Measurements from ENCODE around the gene XPOT. TPM values are rescaled to one million over a fixed set of nuclear protein-coding genes. Genes with fewer than 3 reads are reported as not detected.
A peak's percentile ranks its signal among the peaks of the same experiment; 100 is the strongest.

XPOT gene
- total RNA-seq, 2 experiments from 2014 or later = 163 to 180 TPM

DNA sequence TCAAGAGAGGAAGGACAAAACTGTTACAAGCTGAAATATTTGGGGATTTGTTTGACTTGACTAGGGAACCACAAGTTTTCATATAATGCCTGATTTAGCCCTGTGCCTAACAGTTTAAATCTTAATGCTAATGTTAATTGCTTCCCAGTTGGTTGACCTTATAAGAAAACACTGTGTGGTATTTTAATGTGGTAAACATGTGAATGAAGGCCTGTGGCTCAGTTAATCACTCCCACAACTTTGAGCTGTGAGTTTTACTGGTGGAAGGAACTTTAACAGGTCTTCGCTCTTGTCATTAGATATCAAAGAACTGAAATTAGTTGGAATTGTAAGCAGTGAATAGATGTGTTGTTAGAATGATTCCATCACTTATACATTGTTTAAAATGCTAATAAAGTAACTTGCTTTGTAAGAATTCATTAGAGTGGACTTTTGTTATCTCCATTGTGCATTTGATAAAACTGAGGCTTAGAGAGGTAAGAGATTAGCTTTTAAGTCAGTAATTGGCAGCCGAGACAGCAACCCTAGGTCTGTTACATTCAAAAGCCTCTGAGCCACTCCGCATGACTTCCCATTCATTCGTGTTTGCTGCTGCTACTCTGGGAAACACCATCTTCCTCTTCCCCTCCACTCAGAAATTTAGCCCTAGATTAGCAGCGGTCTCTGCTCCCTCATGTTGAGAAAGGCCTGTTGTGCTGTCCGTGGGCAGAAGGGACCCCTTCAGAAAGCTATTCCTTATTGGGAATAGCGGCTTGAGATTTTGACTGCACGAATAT is 46.7 kb downstream of the XPOT start:
- TF ChIP-seq, protein P1, sequence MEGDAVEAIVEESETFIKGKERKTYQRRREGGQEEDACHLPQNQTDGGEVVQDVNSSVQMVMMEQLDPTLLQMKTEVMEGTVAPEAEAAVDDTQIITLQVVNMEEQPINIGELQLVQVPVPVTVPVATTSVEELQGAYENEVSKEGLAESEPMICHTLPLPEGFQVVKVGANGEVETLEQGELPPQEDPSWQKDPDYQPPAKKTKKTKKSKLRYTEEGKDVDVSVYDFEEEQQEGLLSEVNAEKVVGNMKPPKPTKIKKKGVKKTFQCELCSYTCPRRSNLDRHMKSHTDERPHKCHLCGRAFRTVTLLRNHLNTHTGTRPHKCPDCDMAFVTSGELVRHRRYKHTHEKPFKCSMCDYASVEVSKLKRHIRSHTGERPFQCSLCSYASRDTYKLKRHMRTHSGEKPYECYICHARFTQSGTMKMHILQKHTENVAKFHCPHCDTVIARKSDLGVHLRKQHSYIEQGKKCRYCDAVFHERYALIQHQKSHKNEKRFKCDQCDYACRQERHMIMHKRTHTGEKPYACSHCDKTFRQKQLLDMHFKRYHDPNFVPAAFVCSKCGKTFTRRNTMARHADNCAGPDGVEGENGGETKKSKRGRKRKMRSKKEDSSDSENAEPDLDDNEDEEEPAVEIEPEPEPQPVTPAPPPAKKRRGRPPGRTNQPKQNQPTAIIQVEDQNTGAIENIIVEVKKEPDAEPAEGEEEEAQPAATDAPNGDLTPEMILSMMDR (IDR thresholded peaks at IDR 0.05) = no peak
- CTCF ChIA-PET = no interaction called here
- Mint-ChIP-seq H3K4me1 (ENCODE audit: low read depth) (peaks cover 32% of the 10 kb centered on the region), H3K36me3 (ENCODE audit: low read depth) (peaks cover 36% of the 10 kb centered on the region), H3K9me3 (no peaks in the 10 kb centered on the region), H3K27ac (peak overlapping the region; percentile 89), H3K4me3 (peak overlapping the region; percentile 93), H3K27me3 (no peaks in the 10 kb centered on the region)
- no peak for ATAC-seq
- intact Hi-C loops (cut with micrococcal nuclease) = no loop called here
- POLR2A ChIA-PET = interaction anchor here (1.1 to 1.2 kb wide), 3 partner anchors 23 to 46 kb away, joined by 3 to 4 read pairs (median 3); partner anchors contain the start of gene XPOT
- DNase-seq = no peak

DNA sequence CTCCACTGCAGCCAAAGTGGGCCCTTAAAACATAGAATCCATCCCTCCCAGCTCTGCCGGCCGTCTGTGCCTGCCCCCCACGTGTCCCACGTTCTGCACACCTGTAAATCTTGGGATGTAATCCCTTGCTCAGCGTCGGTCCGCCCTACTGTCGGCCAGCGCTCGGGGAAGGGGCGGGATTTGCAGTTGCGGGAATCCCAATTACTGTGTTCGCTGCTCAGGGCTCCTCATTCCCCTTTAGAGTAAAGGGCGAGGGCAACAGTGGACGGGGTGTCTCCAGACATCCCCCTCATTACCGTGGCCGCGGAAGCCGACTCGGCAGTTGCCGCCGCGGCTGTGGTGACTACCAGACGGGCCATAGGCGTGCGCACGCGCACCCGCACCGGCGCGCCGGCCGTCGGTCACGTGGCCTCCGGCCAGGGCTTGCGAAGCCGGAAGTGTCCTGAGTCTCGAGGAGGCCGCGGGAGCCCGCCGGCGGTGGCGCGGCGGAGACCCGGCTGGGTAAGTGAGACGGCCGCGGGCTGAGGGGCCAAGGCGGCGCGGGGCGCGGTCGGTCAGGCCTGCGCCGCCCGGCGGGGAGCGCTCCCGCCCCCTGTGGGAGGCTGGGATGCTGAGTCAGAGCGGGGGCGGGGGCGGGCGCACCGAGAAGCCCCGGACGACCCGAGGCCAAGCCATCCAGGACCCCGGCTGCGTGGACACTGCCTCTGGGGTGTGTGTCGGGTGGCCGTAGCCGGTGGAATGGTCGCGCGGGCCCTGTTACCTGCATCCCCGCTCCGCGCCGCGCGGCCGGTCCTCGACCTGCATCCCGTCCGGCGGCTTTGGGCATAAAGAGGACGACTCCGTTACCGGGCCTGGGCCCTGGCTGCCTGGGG is 47.7 kb downstream of the XPOT start, which contains the start of gene TBK1:
Gene TBK1, plus strand, starts transcription at position 434 of the 872 bp plus-strand sequence. CDS start 3,751 bp downstream, outside the sequence.
- peak; percentile 67 for DNase-seq
- Mint-ChIP-seq H3K9me3 (no peaks in the 10 kb centered on the region), H3K4me1 (ENCODE audit: low read depth) (peaks cover 37% of the 10 kb centered on the region), H3K4me3 (peak within 1 kb of the TSS; percentile 93), H3K27me3 (no peaks in the 10 kb centered on the region), H3K36me3 (ENCODE audit: low read depth) (peaks cover 30% of the 10 kb centered on the region), H3K27ac (peak within 1 kb of the TSS; percentile 93)
- TF ChIP-seq, protein P1 (IDR thresholded peaks at IDR 0.05) = no peak
- peak; percentile 75 for ATAC-seq
- ChIA-PET POLR2A (interaction anchor here (1.1 kb wide), 1 partner anchor 39 kb away, joined by 3 read pairs; no protein-coding TSS in a partner anchor), CTCF (no interaction called here)
- intact Hi-C loops (cut with micrococcal nuclease) = no loop called here

DNA sequence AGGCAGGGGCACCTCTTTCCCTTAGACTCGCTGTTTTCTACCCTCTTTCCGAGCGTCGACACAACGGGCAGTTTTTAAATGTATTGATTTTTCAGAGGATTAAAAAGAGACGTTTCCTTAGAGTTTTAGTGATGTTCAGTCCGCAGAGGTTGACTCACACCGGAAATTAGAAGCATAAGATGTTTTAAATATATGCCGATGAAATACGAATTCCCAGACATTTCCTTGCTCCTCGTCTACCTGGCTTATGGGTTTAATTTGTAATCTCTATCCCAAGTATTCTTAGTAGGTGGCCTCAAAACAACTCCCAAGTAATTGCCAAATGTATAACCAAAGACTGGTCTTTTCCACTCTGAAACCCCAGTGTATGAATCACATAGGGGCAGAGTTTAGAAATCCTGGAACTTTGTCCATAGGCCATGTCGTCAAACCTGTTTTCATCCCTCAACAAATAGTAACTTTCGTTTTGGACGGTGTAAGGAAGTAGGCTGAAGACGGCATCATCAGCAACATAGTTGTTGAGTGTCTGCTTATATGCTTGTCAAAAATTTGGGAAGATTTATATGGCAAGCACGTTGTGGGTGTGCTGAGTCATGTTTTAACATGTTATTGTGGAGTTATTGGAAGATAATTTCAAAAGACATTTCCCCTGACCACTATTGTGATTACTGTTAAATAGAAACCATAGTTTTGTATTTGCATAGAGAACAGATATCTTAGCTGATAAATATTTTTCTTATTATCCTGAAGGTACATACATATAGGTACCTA is 48.6 kb downstream of the XPOT start:
- Mint-ChIP-seq H3K27ac (peak overlapping the region; percentile 93), H3K36me3 (ENCODE audit: low read depth) (peaks cover 33% of the 10 kb centered on the region), H3K4me3 (peak overlapping the region; percentile 93), H3K4me1 (ENCODE audit: low read depth) (peaks cover 45% of the 10 kb centered on the region), H3K27me3 (no peaks in the 10 kb centered on the region), H3K9me3 (no peaks in the 10 kb centered on the region)
- no peak for DNase-seq
- POLR2A ChIA-PET = interaction anchor here (0.8 kb wide), 1 partner anchor 156 kb away, joined by 3 read pairs; no protein-coding TSS in a partner anchor
- ATAC-seq = no peak
- CTCF ChIA-PET = no interaction called here
- TF ChIP-seq, protein P1 (IDR thresholded peaks at IDR 0.05) = no peak
- intact Hi-C loops (cut with micrococcal nuclease) = no loop called here

DNA sequence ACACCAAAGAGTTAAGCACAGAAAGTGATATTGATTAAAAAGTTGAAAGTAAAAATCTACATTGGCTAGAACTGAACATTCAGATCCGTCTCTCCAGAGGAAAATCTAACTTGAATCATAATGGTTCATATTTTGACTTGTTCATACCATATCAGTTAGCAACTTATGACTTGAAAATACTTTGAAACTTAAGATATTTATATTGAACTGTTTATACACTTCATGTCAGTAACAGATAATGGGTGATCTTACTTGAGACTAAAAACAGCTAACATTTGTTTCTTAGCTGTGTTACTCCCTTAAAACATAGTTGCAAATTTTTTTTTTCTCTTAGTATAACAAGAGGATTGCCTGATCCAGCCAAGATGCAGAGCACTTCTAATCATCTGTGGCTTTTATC is 51.3 kb downstream of the XPOT start:
- Mint-ChIP-seq H3K4me3 (no peak overlapping the region), H3K36me3 (ENCODE audit: low read depth) (peaks cover 31% of the 10 kb centered on the region), H3K9me3 (no peaks in the 10 kb centered on the region), H3K4me1 (ENCODE audit: low read depth) (peaks cover 56% of the 10 kb centered on the region), H3K27me3 (no peaks in the 10 kb centered on the region), H3K27ac (peak overlapping the region; percentile 84)
- DNase-seq (no peak), ATAC-seq (no peak)
- intact Hi-C loops (cut with micrococcal nuclease) = no loop called here
- ChIA-PET POLR2A (interaction anchor here (0.5 to 0.7 kb wide), 2 partner anchors 808 to 1858 kb away, joined by 3 read pairs; no protein-coding TSS in a partner anchor), CTCF (interaction anchor here (0.7 kb wide), 1 partner anchor 11 kb away, joined by 4 read pairs; no protein-coding TSS in a partner anchor)
- TF ChIP-seq, protein P1 (IDR thresholded peaks at IDR 0.05) = no peak
